GM18873 (cell line): Measurements from ENCODE around the gene FADS3.
A peak's percentile ranks its signal among the peaks of the same experiment; 100 is the strongest.

Experiments used
- ATAC-seq: cut with Tn5 transposase; IDR thresholded peaks from one replicate; pipeline ENCODE4 v1.9.1; 2021; ENCODE audit warnings: mild to moderate bottlenecking, moderate library complexity, moderate number of reproducible peaks; ENCODE audit not compliant: unreplicated experiment, low FRiP score

FADS3 gene

GRCh38 chr11:61900251-61900650 lies 8.9 kb upstream of the FADS3 start:
- no peak for ATAC-seq

DNA sequence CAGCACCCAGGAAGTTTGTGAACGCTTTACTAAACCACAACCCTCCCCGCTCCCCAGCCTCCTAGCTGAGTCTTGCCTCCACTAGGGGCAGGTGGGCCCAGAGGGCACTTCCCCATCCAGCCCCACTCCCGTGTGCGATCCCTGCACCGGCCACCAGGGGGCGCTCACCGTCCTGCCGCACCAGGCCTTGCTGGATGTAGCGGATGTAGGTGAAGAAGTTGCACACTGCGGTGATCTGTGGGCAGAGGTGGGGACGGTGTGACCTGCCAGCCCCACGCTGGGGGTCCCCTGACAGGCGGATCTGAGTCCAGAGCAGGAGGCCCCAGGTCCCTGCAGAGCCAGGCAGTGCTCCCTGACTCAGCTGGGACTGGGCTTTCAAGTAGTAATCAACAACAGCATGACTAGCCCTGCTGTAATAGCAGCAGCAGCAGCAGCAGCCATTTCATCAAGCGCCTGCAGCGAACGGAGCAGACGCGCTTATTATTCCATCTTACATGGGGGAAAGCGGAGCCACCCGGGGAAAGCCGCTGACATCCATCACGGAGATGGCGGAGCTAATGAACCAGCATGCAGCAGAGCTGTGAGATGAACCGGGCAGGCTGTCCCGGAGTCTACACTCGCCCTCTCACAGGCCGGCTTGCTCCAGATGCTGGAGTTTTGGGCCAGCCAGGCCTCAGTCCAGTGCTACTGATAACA lies 7.9 kb upstream of the FADS3 start:
- peak; percentile 65 for ATAC-seq

- no peak for ATAC-seq
Observed at GRCh38 chr11:61898247-61898582, 6.9 kb upstream of the FADS3 start.

DNA sequence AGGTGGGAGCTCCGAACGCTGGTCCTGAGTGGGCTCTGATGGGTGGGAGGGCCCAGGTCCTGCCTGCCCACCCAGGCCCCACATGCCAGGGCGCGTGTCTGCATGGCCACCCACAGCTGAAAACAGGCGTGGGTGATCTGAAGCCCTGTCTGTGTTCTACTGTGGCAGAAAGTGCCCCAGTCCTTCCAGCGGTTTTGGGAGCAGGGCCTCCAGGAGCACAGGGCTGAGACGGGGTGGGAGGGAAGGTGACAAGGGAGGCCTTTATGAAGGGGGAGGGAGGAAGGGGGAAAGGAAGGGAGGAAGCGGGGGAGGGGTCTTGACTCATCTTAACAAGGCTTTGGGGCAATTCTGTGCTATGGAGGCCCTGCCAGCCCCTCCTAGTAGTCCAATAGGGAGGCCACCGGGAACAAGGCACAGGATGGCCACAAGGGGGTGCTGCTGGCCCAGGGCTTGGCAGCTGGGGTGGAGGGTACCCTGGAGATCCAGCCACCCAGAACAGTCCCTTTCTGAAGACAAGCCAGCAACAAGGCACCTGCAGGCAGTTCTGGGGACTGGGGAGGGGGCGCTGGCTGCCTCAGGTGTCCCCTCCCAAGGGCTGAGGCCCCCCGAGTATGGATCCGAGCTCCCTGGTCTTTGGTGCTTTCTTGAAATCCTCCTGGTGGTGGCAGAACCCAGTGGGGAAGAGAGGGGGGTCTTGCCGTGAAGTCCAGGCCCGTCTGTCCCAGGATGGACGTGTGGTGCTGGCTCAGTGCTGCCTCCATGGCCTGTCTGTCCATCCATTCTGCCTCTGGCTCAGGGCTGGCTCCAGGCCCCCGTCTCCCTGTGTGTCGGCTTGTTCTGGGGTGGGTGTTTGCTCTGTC lies 6.3 kb upstream of the FADS3 start:
- no peak for ATAC-seq

DNA sequence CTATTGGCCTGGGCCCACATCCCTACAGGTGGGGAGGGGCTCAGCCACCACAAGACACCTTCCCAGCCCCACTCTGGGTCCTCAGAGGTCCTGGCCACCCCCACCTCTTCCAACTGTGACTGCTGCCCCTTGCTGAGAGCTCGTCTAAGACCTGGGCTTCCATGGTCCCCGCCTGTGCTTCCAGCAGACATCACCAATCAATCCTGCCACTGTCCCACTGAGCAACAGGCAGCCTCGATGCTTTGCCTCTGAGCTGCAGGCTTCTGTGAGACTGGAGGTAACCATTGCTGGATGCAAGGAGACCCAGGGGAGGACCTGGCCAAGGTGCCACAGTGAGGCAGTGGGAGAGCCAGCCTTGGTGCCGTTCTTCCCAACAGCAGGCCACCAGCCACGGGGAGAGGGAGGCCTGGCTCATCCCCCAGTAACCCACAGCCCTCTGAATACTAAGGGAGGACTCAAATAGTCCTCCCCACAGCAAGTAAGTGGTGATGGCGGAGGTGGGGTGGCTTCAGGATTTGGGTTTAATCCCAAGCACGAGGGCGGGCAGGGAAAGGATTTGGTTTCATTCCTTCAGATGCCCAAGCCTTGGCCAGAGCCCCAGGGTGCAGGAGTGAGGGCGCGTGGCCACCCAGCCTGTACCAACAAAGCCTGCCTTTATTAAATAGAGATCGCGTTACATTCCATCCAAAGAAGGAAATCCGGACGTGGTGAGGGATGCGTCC lies 5.5 kb upstream of the FADS3 start:
- ATAC-seq = no peak

- no peak for ATAC-seq
Observed at GRCh38 chr11:61895718-61896059, 4.3 kb upstream of the FADS3 start.

DNA sequence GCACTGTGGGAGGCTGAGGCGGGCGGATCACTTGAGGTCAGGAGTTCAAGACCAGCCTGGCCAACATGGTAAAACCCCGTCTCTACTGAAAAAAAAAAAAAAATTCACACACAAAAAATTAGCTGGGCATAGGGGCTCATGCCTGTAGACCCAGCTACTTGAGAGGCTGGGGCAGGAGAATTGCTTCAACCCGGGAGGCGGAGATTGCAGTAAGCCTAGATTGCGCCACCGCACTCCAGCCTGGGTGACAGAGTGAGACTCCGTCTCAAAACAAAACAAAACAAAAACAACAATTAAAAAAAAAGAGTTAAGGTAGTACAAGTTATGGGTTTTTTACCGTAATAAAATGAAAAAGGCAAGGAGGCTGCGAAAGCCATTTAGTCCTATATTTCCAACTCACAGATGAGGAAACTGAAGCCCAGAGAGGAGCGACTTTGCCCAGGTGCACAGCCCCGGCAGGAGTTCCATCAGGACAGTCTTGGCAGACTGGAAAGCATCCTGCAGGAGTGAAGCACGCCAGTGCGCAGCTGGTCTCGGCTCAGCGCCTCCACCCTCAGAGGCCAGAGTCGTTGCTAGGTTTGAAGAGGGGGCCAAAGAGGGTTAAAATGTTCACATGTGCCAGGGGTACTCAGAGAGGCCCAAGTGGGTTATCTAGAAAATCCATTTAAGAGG lies 3.8 kb upstream of the FADS3 start:
- ATAC-seq = no peak

GRCh38 chr11:61893981-61894380 lies 2.6 kb upstream of the FADS3 start:
- ATAC-seq = no peak

- ATAC-seq = peak; percentile 26
Observed at GRCh38 chr11:61892085-61892370, 683 bp upstream of the FADS3 start.

DNA sequence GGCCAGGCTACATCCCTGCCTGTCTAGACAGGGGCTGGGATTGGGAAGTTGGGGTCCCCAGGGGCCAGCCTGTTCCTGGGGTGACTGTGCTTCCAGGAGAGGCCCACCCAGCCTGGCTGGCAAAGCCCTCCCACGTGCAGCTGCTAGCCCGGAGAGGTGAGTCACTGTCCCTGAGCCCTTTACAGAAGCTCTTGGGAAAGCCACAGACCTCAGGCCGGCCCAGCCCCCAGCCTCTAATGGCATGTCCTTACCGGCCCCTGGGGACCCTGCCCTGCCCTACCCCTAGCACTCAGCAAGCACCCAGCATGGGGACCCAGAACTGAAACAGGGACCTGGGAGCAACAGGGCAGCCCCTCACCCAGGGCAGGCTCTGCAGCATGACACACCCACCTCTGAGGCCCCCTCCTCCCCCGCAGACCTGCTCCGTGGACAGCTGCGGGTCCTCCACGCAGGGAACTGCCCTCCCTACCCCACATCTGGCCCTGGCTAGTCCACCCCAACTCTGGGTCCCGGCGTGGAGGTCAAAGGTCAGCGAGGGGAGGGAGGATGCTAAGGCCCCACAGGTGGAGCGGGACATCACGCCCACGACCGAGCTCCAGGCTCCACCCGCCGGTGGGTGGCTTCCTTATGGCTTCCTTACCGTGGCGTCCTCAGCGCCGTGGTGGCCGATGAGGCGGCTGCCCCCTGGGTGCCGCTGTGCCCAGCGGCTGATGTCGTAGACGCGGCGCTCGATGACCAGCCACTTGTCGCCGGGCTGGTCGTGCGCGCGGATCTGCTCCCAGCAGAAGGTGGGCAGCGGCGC lies 615 bp downstream of the FADS3 start:
- ATAC-seq = peak; percentile 7

GRCh38 chr11:61889831-61890230 lies 1.5 kb downstream of the FADS3 start:
- ATAC-seq = no peak

DNA sequence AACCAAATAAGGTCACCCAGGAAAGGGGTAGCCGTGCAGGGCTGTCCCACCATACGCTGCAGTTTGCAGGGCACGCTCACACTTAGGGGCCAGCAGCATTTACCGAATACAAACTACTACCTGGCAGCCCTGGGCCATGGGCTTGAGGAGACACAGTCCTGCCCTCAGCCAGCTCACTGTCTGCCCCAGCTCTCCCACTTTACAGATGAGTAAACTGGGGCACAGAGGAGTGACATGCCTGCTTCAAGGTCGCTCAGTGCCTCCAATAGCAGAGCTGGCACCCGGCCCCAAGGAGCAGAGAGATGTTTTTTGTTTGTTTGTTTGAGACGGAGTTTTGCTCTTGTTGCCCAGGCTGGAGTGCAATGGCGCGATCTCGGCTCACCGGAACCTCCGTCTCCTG lies 2.8 kb downstream of the FADS3 start:
- ATAC-seq = no peak

DNA sequence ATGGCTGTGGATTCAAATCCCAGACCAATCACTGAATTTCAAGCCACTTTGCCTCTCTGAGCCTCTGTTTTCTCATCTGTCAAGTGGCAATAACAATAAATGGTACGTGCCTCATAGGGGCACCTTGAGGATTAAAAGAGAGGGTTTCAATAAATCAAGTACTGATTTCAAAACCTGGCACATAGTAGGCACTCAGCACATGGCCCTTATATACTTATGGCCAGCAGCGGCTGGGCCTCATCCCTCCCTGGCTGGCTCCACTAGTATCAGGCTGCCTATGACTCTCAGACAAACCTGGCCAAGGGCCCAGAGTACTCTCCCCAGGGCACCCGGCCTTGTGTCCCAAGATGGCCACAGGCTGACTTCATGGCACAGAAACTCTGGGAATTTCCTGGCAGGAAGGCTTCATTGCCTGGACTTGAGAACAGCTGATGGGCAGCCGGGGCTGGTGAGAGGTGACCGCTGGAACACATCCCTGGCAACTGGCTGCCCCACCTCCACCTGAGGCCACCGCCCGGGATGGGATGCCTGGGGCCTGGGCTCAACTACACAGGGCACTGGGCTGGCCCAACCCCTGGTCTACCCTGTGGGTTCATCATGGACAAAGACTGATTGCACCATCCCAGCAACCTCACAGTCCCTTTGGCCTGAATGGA lies 3.4 kb downstream of the FADS3 start:
- ATAC-seq = no peak

- no peak for ATAC-seq
Observed at GRCh38 chr11:61886643-61887042, 4.7 kb downstream of the FADS3 start.

DNA sequence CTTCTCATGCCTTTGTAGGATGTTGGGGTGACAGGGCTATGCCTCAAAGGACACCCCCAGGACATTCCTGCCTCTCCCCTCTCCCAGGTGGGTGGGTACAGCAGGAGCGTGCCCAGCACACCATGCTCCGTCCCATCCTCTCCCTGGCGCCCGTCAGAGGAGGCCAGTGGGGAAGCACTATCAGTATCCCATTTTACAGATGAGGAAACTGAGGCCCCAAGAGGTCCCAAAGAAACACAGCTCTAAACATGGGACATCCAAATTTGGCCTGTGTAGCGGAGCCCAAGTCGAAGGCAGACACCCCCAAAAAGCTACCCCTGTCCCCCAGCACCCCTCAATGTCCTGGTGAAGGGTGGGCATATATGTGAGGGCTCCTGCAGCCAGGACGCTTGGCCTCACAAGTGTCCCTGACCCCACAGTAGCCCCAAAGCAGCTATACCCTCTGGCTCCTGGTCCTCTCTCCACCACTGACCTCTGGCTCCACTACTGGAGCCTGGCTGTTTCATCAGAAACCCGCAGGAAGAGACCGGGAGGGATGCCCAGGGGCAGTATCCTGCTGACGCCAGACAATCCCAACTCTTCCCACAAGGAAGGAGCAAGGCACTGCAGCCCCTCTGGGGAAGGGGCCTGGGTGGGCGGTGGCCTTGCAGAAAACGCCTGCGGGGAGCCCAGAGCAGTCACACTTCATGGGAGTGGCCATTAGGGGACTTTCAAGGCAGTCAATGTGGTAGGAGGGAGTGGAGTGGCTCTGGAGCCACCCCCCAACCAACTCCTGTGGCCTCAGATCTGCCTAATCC lies 5.4 kb downstream of the FADS3 start:
- ATAC-seq = no peak

DNA sequence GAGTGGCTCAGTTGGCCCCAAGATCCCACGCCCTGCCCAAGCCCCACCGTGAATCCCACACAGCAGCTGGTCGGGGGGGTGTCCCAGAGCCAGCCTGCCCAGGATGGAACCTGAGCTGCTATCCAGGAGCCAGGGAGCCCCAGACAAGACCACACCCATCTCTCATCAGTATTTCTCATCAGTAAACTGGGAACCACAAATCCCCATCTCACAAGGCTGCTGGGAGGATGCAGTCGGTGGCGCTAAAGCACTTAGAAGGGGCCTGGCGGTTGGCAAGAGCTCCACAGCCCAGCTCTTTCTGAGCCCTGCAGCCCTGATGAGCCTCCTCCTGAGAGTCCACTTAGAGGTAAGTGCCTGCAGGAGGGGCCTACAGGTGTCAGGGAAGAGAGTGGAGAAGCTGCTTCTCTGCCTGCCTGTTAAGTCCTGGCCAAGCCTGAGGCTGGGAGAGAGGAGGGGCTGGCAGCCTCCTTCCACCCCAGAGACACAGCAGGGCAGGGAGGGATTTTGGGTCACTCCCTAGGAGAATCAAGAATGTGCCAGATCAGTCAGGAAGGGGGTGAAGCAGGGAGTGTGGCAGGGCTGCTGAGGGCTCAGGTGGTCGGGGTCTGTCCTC lies 6.1 kb downstream of the FADS3 start:
- ATAC-seq = no peak

DNA sequence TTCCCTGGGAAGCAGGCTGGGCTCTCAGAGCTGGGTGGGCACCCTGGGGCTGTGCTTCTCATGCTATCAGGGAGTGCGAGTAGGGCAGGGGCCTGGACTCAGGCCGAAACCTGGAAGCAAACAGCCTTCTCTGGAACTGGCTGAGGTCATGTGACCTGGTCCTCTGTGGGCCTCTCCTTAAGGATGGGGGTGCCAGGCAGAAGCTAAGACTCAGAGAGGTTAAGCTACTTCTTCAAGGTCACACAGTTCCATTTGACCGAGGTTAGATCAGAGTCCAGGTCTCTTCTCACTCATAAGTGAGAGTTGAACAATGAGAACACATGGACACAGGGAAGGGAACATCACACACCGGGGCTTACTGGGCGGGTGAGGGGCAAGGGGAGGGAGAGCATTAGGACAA lies 7.4 kb downstream of the FADS3 start:
- ATAC-seq = no peak

- no peak for ATAC-seq
Observed at GRCh38 chr11:61883327-61883726, 8.0 kb downstream of the FADS3 start.

DNA sequence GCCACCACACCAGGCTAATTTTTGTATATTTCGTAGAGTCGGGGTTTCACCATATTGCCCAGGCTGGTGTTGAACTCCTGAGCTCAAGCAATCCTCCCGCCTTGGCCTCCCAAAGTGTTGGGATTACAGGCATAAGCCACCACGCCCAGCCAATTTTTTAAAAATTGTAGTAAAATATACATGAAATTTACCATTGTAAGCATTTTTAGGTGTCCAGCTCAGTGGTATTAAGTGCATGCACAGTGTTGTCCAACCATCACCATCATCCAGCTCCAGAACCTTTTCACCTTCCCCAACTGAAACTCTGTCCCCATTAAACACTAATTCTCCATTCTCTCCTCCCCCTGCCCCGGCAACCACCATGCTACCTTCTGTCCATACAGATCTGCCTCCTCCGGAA lies 8.5 kb downstream of the FADS3 start:
- no peak for ATAC-seq
